SH-SY5Y (cell line): ENCODE results near the gene MAVS.

Experiments used
- GATA2 ChIP-seq: IDR thresholded peaks from 2 replicates; pipeline ENCODE4 v1.6.1; 2011; ENCODE audit warnings: mild to moderate bottlenecking, low read depth, low read length
- GATA3 ChIP-seq: IDR thresholded peaks from 2 replicates; pipeline ENCODE4 v1.6.1; 2011; ENCODE audit warnings: low read depth, mild to moderate bottlenecking, low read length, moderate library complexity

DNA sequence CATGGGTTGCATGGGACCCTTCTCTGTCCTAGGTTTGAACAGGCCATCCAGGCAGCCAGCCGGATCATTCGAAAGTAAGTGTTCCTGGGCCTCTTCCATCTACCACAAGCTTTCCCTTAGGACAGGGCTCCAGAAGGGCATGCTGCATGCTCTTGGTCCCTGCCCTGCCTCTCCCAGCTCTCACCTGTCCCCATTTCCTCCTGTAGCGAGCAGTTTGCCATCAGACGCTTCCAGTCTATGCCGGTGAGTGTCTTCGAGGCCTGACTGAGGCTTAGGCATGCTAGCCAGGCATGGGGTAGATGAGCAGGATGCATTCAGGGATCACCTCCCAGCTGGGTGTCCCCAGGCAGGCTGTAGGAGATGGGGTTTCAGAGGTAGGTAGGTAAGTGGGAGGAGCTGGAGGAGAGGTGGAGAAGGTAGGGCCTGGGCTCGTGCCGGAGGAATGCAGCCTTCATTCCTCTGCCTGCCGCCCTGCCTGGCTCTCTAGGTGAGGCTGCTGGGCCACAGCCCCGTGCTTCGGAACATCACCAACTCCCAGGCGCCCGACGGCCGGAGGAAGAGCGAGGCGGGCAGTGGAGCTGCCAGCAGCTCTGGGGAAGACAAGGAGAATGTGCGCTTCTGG is 46.3 kb upstream of the MAVS start:
- no peak for TF ChIP-seq GATA2
- TF ChIP-seq GATA3, result no peak
